Hypothalamus (tissue), 51 donors: ENCODE data around the gene FGFBP2.
A peak's percentile ranks its signal among the peaks of the same experiment; 100 is the strongest.
"Not testable (repeated sequence)": the region's sequence is repeated elsewhere in the genome, so short reads cannot be mapped to it uniquely, and the experiment has no call there.

Experiments used
- DNase-seq, 51 donors: peaks; one replicate each; lab custom pipeline; 2025; lab: John Stamatoyannopoulos, UW

The FGFBP2 gene

DNA sequence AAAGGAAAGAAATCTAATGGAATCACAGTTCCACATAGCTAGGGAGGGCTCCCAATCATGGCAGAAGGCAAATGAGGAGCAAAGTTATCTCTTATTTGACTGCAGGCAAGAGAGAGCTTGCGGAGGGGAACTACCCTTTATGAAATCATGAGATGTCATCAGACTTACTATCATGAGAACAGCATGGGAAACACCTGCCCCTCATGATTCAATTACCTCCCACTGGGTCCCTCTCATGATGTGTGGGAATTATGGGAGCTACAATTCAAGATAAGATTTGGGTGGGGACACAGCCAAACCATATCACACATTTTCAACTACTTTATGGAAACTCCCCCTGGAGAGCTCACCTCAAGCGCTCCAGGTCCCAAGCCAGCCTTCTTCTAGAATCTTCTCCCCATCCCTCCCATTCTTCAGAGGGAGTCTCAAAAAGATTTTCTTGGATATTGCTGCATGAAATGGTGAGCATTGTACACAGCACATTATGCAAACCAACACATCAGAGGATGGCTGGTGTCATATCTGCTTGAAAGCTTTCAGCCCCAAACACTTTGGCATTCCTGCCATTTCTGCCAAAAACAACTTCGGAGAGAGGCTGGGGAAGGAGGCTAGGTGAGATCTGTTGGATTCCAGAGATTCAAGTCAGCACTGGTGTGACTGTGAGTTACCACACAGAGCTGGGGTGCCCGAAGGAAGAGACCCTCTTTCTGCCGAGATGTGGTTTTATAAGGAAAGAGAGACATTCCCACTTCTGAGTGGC, 31.3 kb downstream of the FGFBP2 start:
- DNase-seq = no peak

DNA sequence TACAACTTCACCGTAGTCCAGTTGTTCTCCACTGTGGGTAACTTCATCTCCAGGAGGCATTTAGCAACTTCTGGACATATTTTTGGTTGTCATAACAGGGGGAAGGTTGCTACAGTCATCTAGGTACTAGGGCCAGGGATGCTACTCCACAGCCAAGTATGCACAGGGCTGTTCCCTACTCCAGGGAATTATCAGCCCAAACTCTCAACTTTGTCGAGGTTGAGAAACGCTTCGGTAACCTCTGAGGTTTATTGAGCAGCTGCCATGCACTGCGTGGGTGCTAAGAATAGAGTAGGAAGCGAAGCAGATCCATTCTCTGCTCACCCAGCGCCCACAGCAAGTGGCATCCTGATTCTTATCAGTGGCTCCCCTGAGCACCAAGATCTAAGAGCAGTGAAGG, 32.7 kb downstream of the FGFBP2 start:
- no peak for DNase-seq

GRCh38 chr4:15929540-15929939, 33.4 kb downstream of the FGFBP2 start:
- DNase-seq = no peak

- no peak for DNase-seq
Observed at GRCh38 chr4:15928883-15929282, 34.1 kb downstream of the FGFBP2 start.

DNA sequence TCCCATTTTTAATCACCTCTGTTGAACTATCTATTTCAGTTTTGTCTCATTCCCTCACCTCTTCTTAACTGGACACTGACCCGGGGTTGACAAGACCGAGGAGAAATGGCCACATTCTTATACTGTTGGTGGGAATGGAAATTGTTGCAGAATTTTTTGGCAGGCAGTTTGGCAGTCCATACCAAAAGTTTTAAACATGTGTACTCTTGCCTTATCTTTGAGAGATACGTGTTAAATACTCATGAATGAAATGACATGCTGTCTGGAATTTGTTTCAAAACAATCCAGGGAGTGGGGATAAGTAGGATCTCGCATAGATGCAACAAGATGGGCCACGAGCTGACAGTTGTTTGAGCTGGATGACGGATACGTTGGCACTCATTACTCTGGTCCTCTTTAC, 36.5 kb downstream of the FGFBP2 start:
- DNase-seq = no peak

GRCh38 chr4:15925830-15926229, 37.1 kb downstream of the FGFBP2 start:
- peak in 3 of 51 donors; percentile 1 to 4 (median 2) for DNase-seq

GRCh38 chr4:15921592-15921932, 41.4 kb downstream of the FGFBP2 start:
- DNase-seq = no peak

DNA sequence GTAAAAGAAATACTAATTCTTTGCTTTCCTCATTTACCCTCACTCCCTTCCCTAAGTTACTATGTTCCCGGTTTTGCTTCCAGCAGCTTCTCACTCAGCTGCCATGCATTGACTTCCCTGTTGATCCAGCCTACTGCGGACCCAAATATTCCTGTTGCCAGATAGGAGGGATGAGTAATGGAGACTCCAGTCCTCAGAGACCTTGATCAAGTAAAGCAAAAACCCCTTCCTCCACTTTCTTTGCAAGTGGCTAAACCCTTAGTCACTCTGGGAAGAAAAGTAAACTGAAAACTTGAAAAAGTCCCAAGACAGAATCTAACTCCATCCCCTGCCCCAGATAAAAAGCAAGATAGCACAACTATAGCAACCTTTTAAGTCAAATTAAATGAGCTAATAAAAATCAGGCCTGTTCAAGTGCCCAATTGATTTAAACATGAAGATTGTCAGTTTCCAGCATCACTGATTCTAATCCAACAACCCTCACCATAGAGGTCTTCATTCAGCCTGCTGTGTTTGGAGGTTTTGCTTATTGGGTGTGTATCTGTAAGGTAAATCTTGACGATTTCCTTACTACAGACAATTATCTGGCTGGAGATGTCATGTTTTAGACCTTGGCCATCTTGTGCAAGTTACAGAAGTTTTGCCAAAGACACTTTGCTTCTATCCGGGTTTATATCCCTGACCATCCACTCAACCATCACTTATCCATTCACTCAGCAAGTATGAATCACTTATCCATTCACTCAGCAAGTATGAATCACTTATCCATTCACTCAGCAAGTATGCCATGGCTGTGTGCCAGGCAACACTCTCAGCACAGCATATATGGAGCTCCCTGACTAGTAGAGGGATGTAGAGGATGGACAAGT, 42.0 kb downstream of the FGFBP2 start:
- DNase-seq = peak in 4 of 51 donors; percentile 1 to 46 (median 8)

- no peak for DNase-seq
Observed at GRCh38 chr4:15918484-15919129, 44.4 kb downstream of the FGFBP2 start.

- DNase-seq = no peak
Observed at GRCh38 chr4:15917297-15917696, 45.7 kb downstream of the FGFBP2 start.

- DNase-seq = not testable (repeated sequence)
Observed at GRCh38 chr4:15916358-15916757, 46.6 kb downstream of the FGFBP2 start.

DNA sequence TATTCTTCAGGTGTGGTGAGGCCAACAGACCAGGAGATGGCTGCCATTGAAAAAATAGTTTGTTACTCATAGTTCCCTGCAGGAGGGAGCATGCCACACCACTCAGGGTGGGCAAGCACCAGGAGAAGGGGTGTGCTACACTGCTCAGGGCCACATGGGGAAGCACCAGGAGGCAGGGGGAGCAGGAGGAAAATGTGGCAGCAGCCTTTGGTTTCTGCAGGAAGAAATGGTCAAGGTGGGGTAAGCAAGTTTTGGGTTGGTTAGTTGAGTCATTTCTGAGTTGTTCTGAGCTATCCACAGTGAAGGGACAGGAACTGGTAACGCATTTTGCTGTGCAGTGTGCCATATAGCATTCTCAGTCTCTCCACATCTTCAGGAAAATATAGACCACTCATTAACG, 48.2 kb downstream of the FGFBP2 start:
- DNase-seq = no peak

DNA sequence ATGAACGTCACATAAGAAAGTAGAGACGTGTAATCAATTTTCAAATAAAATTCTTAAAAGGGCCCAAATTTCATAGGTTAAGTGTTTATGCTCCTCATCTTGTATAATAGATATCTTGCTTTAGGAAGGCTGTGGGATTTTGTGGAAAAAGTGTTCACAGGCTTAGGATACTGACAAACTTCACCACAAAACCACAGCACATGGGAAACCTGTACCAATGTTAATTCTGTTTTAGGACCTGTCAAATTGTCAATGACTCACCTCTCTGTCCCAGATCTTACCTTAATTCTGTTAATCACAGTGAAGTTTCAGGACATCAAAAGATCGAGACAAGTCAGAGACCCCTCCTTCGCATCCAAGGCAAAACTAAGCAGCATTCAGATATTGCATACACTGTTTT, 48.7 kb downstream of the FGFBP2 start:
- no peak for DNase-seq

DNA sequence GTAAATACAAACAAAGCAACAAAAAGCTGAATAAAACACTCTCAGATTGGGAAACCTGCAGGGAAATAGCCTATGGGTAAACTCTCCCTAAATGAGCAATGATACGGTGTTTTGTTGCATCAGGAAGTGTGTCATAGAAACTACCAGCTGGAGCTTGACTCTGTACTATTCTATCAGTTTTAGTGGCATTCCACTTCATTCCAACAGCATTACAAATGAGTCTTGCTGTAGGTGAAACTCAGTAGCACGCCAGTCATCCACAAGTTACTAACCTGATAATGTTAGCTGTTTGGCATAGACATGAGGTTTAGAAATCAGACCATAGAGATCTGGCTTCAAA, 49.4 kb downstream of the FGFBP2 start:
- DNase-seq = no peak

- DNase-seq = no peak
Observed at GRCh38 chr4:15912961-15913630, 49.9 kb downstream of the FGFBP2 start.

- DNase-seq = no peak
Observed at GRCh38 chr4:15912236-15912635, 50.7 kb downstream of the FGFBP2 start.
